ENCODE measurements around the gene PAK5.

GRCh38 chr20:9627219-9627618 is 211.7 kb downstream of the PAK5 start:
- no peak for TF ChIP-seq POLR2A (IDR thresholded peaks at IDR 0.05)
- TF ChIP-seq CTCF (IDR thresholded peaks at IDR 0.05), result no peak

Data from esophagus squamous epithelium (tissue), 4 donors.